HepG2 (cell line): ENCODE data around the gene ATE1. TPM values are rescaled to one million over a fixed set of nuclear protein-coding genes. Genes with fewer than 3 reads are reported as not detected.

ENCODE experiments used
- DPF2 ChIP-seq: sonication (generic); formaldehyde crosslinking; IDR thresholded peaks from 2 replicates; pipeline ENCODE4 v1.4.0; 2020; ENCODE audit warnings: mild to moderate bottlenecking, low read depth, missing genetic modification reagents, borderline replicate concordance
- IRF2 ChIP-seq: IDR thresholded peaks from 2 replicates; pipeline ENCODE4 v1.6.1; 2018; ENCODE audit warnings: missing genetic modification reagents, missing compliant biosample characterization
- MAFF ChIP-seq: IDR thresholded peaks from 2 replicates; pipeline ENCODE4 v1.6.1; 2011; ENCODE audit warnings: low read depth, low read length, improper control_type of control experiment
- MBD4 ChIP-seq: IDR thresholded peaks from 2 replicates; pipeline ENCODE4 v1.6.1; 2012; ENCODE audit warnings: low read length, inconsistent platforms, borderline replicate concordance
- NR2F1 ChIP-seq, 2 experiments: fragments of 450-650 bp in 1 of 2; formaldehyde crosslinking in 1 of 2; IDR thresholded peaks; 2 replicates each; pipeline versions ENCODE4 v1.5.0 to v1.6.1; 2016 to 2020; ENCODE audit warnings: mild to moderate bottlenecking in 1 of 2, missing compliant biosample characterization in 1 of 2, missing genetic modification reagents in 1 of 2, moderate library complexity in 1 of 2
- PRMT3 ChIP-seq: sonication (generic); formaldehyde crosslinking; IDR thresholded peaks from 2 replicates; pipeline ENCODE4 v1.8.1; 2022; ENCODE audit warnings: low read depth, mild to moderate bottlenecking, moderate library complexity, missing genetic modification reagents, borderline replicate concordance
- ZFP82 ChIP-seq: sonication (generic); formaldehyde crosslinking; IDR thresholded peaks from 2 replicates; pipeline ENCODE4 v1.5.1; 2020; ENCODE audit warnings: mild to moderate bottlenecking, missing genetic modification reagents, borderline replicate concordance
- polyA plus RNA-seq, 8 experiments: library from polyadenylated mRNA; depleted of rRNA in 3 of 8; stranded (reverse) in 7 of 8; unstranded in 1 of 8; fragments of >200 nt; fragmentation: Illumina TruSeq in 4 of 8; extraction: Trizol in 4 of 8; gene quantifications; 2 replicates each; pipeline versions ENCODE4 v1.2.1 to v1.2.3, GENCODE V29; 2011 to 2016; ENCODE audit warnings: low read depth in 4 of 8, missing spikeins in 1 of 8, mixed read lengths in 1 of 8; ENCODE audit not compliant: insufficient read depth in 1 of 8
- total RNA-seq, 5 experiments: library from RNA; depleted of rRNA; stranded (reverse); fragments of >200 nt; fragmentation: Illumina TruSeq; extraction: Trizol; gene quantifications; 2 replicates each; pipeline ENCODE4 v1.2.3, GENCODE V29; 2016; ENCODE audit warnings: low read depth in 1 of 5
- TF ChIP-seq, protein P1 (sequence below): sonication (generic); formaldehyde crosslinking; IDR thresholded peaks from 2 replicates; pipeline ENCODE4 v1.8.0; 2022; ENCODE audit warnings: mild to moderate bottlenecking, missing genetic modification reagents, moderate library complexity
- TF ChIP-seq, protein P2 (sequence below): IDR thresholded peaks from 2 replicates; pipeline ENCODE4 v1.6.1; 2016; ENCODE audit warnings: low read depth, control low read depth
- TF ChIP-seq, protein P3 (sequence below): sonication (generic); formaldehyde crosslinking; IDR thresholded peaks from 2 replicates; pipeline ENCODE4 v1.5.0; 2020; ENCODE audit warnings: missing genetic modification reagents, mild to moderate bottlenecking, borderline replicate concordance
- TF ChIP-seq, protein P4 (sequence below): sonication (generic); formaldehyde crosslinking; IDR thresholded peaks from 2 replicates; pipeline ENCODE4 v1.5.0; 2020; ENCODE audit warnings: missing genetic modification reagents
- TF ChIP-seq, protein P5 (sequence below): IDR thresholded peaks from 2 replicates; pipeline ENCODE4 v1.4.0; 2020; ENCODE audit warnings: mild to moderate bottlenecking, missing genetic modification reagents
- TF ChIP-seq, protein P6 (sequence below): sonication (generic); formaldehyde crosslinking; IDR thresholded peaks from 2 replicates; pipeline ENCODE4 v1.4.0; 2020; ENCODE audit warnings: missing genetic modification reagents, borderline replicate concordance

Gene ATE1
- total and polyA plus RNA-seq, 2 of the 13 experiments (the other 11 are each of a cell fraction or from before 2014, with no cell fraction given): 17.5 to 42.2 TPM

DNA sequence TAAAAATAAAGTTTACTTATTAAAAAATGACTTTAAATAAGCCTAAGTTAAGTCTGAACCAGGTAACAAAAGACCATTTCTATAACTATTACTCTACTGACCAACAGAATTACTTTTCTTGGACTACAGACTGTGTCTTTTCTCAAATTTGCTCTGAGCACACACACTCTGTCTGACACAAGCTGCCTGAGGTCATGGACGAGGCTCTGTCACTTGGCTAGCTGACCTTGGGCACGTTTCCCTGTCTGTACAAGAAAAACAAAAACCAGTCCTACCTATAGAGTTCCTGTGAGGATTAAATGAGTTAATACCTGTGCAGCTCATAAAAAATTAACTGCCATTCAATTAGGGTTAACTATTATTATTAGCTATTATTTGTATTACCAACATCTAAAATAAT is 22.9 kb downstream of the ATE1 start (continued):
- TF ChIP-seq, protein P1, sequence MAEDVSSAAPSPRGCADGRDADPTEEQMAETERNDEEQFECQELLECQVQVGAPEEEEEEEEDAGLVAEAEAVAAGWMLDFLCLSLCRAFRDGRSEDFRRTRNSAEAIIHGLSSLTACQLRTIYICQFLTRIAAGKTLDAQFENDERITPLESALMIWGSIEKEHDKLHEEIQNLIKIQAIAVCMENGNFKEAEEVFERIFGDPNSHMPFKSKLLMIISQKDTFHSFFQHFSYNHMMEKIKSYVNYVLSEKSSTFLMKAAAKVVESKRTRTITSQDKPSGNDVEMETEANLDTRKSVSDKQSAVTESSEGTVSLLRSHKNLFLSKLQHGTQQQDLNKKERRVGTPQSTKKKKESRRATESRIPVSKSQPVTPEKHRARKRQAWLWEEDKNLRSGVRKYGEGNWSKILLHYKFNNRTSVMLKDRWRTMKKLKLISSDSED: no peak
- TF ChIP-seq, protein P2, sequence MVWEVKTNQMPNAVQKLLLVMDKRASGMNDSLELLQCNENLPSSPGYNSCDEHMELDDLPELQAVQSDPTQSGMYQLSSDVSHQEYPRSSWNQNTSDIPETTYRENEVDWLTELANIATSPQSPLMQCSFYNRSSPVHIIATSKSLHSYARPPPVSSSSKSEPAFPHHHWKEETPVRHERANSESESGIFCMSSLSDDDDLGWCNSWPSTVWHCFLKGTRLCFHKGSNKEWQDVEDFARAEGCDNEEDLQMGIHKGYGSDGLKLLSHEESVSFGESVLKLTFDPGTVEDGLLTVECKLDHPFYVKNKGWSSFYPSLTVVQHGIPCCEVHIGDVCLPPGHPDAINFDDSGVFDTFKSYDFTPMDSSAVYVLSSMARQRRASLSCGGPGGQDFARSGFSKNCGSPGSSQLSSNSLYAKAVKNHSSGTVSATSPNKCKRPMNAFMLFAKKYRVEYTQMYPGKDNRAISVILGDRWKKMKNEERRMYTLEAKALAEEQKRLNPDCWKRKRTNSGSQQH (CRISPR knock-in tag): no peak
- TF ChIP-seq, protein P3, sequence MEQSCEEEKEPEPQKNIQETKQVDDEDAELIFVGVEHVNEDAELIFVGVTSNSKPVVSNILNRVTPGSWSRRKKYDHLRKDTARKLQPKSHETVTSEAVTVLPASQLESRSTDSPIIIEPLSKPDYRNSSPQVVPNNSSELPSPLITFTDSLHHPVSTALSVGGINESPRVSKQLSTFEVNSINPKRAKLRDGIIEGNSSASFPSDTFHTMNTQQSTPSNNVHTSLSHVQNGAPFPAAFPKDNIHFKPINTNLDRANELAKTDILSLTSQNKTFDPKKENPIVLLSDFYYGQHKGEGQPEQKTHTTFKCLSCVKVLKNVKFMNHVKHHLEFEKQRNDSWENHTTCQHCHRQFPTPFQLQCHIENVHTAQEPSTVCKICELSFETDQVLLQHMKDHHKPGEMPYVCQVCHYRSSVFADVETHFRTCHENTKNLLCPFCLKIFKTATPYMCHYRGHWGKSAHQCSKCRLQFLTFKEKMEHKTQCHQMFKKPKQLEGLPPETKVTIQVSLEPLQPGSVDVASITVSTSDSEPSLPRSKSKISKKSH (CRISPR knock-in tag): no peak
- TF ChIP-seq, protein P4, sequence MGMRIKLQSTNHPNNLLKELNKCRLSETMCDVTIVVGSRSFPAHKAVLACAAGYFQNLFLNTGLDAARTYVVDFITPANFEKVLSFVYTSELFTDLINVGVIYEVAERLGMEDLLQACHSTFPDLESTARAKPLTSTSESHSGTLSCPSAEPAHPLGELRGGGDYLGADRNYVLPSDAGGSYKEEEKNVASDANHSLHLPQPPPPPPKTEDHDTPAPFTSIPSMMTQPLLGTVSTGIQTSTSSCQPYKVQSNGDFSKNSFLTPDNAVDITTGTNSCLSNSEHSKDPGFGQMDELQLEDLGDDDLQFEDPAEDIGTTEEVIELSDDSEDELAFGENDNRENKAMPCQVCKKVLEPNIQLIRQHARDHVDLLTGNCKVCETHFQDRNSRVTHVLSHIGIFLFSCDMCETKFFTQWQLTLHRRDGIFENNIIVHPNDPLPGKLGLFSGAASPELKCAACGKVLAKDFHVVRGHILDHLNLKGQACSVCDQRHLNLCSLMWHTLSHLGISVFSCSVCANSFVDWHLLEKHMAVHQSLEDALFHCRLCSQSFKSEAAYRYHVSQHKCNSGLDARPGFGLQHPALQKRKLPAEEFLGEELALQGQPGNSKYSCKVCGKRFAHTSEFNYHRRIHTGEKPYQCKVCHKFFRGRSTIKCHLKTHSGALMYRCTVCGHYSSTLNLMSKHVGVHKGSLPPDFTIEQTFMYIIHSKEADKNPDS (CRISPR knock-in tag): no peak
- peak; percentile 57; the same call in 1 of the 2 replicates for TF ChIP-seq IRF2 (CRISPR knock-in tag)
- TF ChIP-seq DPF2 (CRISPR knock-in tag): peak; percentile 47; the same call in 1 of the 2 replicates
- TF ChIP-seq, protein P5, sequence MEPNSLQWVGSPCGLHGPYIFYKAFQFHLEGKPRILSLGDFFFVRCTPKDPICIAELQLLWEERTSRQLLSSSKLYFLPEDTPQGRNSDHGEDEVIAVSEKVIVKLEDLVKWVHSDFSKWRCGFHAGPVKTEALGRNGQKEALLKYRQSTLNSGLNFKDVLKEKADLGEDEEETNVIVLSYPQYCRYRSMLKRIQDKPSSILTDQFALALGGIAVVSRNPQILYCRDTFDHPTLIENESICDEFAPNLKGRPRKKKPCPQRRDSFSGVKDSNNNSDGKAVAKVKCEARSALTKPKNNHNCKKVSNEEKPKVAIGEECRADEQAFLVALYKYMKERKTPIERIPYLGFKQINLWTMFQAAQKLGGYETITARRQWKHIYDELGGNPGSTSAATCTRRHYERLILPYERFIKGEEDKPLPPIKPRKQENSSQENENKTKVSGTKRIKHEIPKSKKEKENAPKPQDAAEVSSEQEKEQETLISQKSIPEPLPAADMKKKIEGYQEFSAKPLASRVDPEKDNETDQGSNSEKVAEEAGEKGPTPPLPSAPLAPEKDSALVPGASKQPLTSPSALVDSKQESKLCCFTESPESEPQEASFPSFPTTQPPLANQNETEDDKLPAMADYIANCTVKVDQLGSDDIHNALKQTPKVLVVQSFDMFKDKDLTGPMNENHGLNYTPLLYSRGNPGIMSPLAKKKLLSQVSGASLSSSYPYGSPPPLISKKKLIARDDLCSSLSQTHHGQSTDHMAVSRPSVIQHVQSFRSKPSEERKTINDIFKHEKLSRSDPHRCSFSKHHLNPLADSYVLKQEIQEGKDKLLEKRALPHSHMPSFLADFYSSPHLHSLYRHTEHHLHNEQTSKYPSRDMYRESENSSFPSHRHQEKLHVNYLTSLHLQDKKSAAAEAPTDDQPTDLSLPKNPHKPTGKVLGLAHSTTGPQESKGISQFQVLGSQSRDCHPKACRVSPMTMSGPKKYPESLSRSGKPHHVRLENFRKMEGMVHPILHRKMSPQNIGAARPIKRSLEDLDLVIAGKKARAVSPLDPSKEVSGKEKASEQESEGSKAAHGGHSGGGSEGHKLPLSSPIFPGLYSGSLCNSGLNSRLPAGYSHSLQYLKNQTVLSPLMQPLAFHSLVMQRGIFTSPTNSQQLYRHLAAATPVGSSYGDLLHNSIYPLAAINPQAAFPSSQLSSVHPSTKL (CRISPR knock-in tag): peak; percentile 89
- TF ChIP-seq PRMT3 (CRISPR knock-in tag): no peak
- TF ChIP-seq NR2F1 (CRISPR knock-in tag; IDR thresholded peaks at IDR 0.05): peak; percentile 25 to 76; a peak in 2 of 4 replicates
- TF ChIP-seq, protein P6, sequence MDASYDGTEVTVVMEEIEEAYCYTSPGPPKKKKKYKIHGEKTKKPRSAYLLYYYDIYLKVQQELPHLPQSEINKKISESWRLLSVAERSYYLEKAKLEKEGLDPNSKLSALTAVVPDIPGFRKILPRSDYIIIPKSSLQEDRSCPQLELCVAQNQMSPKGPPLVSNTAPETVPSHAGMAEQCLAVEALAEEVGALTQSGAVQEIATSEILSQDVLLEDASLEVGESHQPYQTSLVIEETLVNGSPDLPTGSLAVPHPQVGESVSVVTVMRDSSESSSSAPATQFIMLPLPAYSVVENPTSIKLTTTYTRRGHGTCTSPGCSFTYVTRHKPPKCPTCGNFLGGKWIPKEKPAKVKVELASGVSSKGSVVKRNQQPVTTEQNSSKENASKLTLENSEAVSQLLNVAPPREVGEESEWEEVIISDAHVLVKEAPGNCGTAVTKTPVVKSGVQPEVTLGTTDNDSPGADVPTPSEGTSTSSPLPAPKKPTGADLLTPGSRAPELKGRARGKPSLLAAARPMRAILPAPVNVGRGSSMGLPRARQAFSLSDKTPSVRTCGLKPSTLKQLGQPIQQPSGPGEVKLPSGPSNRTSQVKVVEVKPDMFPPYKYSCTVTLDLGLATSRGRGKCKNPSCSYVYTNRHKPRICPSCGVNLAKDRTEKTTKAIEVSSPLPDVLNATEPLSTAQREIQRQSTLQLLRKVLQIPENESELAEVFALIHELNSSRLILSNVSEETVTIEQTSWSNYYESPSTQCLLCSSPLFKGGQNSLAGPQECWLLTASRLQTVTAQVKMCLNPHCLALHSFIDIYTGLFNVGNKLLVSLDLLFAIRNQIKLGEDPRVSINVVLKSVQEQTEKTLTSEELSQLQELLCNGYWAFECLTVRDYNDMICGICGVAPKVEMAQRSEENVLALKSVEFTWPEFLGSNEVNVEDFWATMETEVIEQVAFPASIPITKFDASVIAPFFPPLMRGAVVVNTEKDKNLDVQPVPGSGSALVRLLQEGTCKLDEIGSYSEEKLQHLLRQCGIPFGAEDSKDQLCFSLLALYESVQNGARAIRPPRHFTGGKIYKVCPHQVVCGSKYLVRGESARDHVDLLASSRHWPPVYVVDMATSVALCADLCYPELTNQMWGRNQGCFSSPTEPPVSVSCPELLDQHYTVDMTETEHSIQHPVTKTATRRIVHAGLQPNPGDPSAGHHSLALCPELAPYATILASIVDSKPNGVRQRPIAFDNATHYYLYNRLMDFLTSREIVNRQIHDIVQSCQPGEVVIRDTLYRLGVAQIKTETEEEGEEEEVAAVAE (CRISPR knock-in tag): 0 out of 2 replicates have a peak, but pooled peaks have one; percentile 34
- TF ChIP-seq MBD4: no peak
- TF ChIP-seq ZFP82: no peak
- TF ChIP-seq MAFF: no peak
